Duodenal mucosa (tissue), 2 donors: ENCODE results near the gene VPS26A.

ENCODE experiments used
- H3K27ac ChIP-seq: one replicate; pipeline ENCODE4 v1.7.0; 2013; ENCODE audit warnings: low read depth, low read length
- H3K27me3 ChIP-seq, 2 donors: one replicate each; pipeline ENCODE4 v1.7.0; 2013; ENCODE audit warnings: low read length in 2 of 2, control low read depth in 1 of 2; ENCODE audit not compliant: insufficient read depth in 2 of 2, control insufficient read depth in 1 of 2
- H3K36me3 ChIP-seq, 2 donors: one replicate each; pipeline ENCODE4 v1.7.0; 2013; ENCODE audit warnings: low read length in 2 of 2, control low read depth in 1 of 2; ENCODE audit not compliant: insufficient read depth in 2 of 2, control insufficient read depth in 1 of 2
- H3K4me1 ChIP-seq, 2 donors: one replicate each; pipeline ENCODE4 v1.7.0; 2013; ENCODE audit warnings: low read length in 2 of 2, control low read depth in 1 of 2; ENCODE audit not compliant: insufficient read depth in 2 of 2, control insufficient read depth in 1 of 2
- H3K4me3 ChIP-seq, 2 donors: one replicate each; pipeline ENCODE4 v1.7.0; 2013; ENCODE audit warnings: low read length in 2 of 2, low read depth in 1 of 2
- H3K9ac ChIP-seq, 2 donors: one replicate each; pipeline ENCODE4 v1.7.0; 2013; ENCODE audit warnings: low read length in 2 of 2, low read depth in 1 of 2
- H3K9me3 ChIP-seq, 2 donors: one replicate each; pipeline ENCODE4 v1.7.0; 2013; ENCODE audit warnings: low read length in 2 of 2, control low read depth in 1 of 2; ENCODE audit not compliant: control insufficient read depth in 1 of 2

Gene VPS26A

GRCh38 chr10:69201045-69201444 is 77.1 kb downstream of the VPS26A start:
- no peaks in the 10 kb centered on the region for H3K27me3 ChIP-seq
- H3K9ac ChIP-seq = no peak overlapping the region
- no peak overlapping the region for H3K4me3 ChIP-seq
- H3K4me1 ChIP-seq = no peaks in the 10 kb centered on the region
- H3K27ac ChIP-seq = no peak overlapping the region
- no peaks in the 10 kb centered on the region for H3K9me3 ChIP-seq
- H3K36me3 ChIP-seq = peaks cover 29 to 65% of the 10 kb centered on the region in 2 donors

GRCh38 chr10:69202332-69202731 is 78.4 kb downstream of the VPS26A start:
- Histone ChIP-seq H3K4me1 (no peaks in the 10 kb centered on the region), H3K36me3 (peaks cover 27 to 70% of the 10 kb centered on the region in 2 donors), H3K27me3 (no peaks in the 10 kb centered on the region), H3K27ac (no peak overlapping the region), H3K9me3 (no peaks in the 10 kb centered on the region), H3K4me3 (no peak overlapping the region), H3K9ac (no peak overlapping the region)

- Histone ChIP-seq H3K9me3 (no peaks in the 10 kb centered on the region), H3K27me3 (no peaks in the 10 kb centered on the region), H3K36me3 (peaks cover 33 to 47% of the 10 kb centered on the region in 2 donors), H3K27ac (no peak overlapping the region), H3K4me1 (peaks cover 9 to 13% of the 10 kb centered on the region in 2 donors), H3K4me3 (no peak overlapping the region), H3K9ac (no peak overlapping the region)
Measured at GRCh38 chr10:69208761-69209160, 84.8 kb downstream of the VPS26A start.

GRCh38 chr10:69209787-69210484 is 86.0 kb downstream of the VPS26A start:
- Histone ChIP-seq H3K4me3 (no peak overlapping the region), H3K9me3 (no peaks in the 10 kb centered on the region), H3K27ac (no peak overlapping the region), H3K27me3 (no peaks in the 10 kb centered on the region), H3K9ac (no peak overlapping the region), H3K4me1 (peaks cover 9 to 13% of the 10 kb centered on the region in 2 donors), H3K36me3 (peaks cover 27 to 35% of the 10 kb centered on the region in 2 donors)

- H3K4me3 ChIP-seq = no peak overlapping the region
- H3K27me3 ChIP-seq = no peaks in the 10 kb centered on the region
- H3K27ac ChIP-seq = no peak overlapping the region
- no peak overlapping the region for H3K9ac ChIP-seq
- H3K9me3 ChIP-seq = no peaks in the 10 kb centered on the region
- H3K36me3 ChIP-seq = peaks cover 19 to 26% of the 10 kb centered on the region in 2 donors
- peaks cover 13 to 15% of the 10 kb centered on the region in 2 donors for H3K4me1 ChIP-seq
Measured at GRCh38 chr10:69211104-69211503, 87.1 kb downstream of the VPS26A start.

GRCh38 chr10:69211524-69211923 is 87.5 kb downstream of the VPS26A start:
- Histone ChIP-seq H3K9me3 (no peaks in the 10 kb centered on the region), H3K4me1 (peaks cover 17 to 19% of the 10 kb centered on the region in 2 donors), H3K4me3 (no peak overlapping the region), H3K36me3 (peaks cover 15 to 22% of the 10 kb centered on the region in 2 donors), H3K9ac (no peak overlapping the region), H3K27ac (no peak overlapping the region), H3K27me3 (no peaks in the 10 kb centered on the region)

GRCh38 chr10:69213591-69214311 is 89.8 kb downstream of the VPS26A start:
- Histone ChIP-seq H3K27me3 (no peaks in the 10 kb centered on the region), H3K27ac (no peak overlapping the region), H3K4me1 (peaks cover 17 to 25% of the 10 kb centered on the region in 2 donors), H3K9me3 (no peaks in the 10 kb centered on the region), H3K4me3 (no peak overlapping the region), H3K9ac (no peak overlapping the region), H3K36me3 (peaks cover 1 to 4% of the 10 kb centered on the region in 2 donors)

- Histone ChIP-seq H3K27me3 (no peaks in the 10 kb centered on the region), H3K4me1 (peaks cover 18 to 22% of the 10 kb centered on the region in 2 donors), H3K27ac (no peak overlapping the region)
Measured at GRCh38 chr10:69214666-69215131, 90.7 kb downstream of the VPS26A start.

GRCh38 chr10:69215405-69216171 is 91.6 kb downstream of the VPS26A start:
- Histone ChIP-seq H3K36me3 (no peaks in the 10 kb centered on the region), H3K9me3 (no peaks in the 10 kb centered on the region), H3K27ac (no peak overlapping the region), H3K4me1 (peaks cover 11 to 16% of the 10 kb centered on the region in 2 donors), H3K9ac (no peak overlapping the region), H3K4me3 (no peak overlapping the region), H3K27me3 (no peaks in the 10 kb centered on the region)

More at GRCh38 chr10:69214666-69215131, 90.7 kb downstream of the VPS26A start:
- Histone ChIP-seq H3K9ac (no peak overlapping the region), H3K9me3 (no peaks in the 10 kb centered on the region), H3K4me3 (no peak overlapping the region), H3K36me3 (peaks cover 0 to under 1% of the 10 kb centered on the region in 2 donors)
